Measurements from ENCODE around the gene PCDH10. TPM values are rescaled to one million over a fixed set of nuclear protein-coding genes. Genes with fewer than 3 reads are reported as not detected.

The PCDH10 gene
- total and polyA plus RNA-seq, 2 of the 8 experiments (the other 6 are each of a cell fraction or from before 2014, with no cell fraction given), result 2.2 to 10.0 TPM

DNA sequence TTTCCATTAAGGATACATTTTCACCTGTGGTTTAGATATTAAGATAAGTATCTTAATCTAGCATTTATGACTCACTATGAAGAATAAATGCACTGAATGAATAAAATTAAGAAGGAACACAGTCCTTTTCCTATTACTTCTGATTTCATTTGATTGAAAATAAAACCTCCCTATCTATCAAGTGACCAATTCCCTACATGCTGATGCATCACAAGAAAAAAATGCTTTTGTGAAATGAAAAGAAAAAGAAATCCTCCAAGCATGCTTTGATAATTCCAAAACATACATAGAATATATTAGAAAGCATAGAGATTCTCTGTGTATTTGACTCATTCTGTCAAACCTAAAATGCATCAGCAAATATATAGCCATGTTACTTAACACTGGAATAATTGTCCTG, 37.1 kb downstream of the PCDH10 start:
- Histone ChIP-seq H2BK120ac (replicated peaks; ENCODE audit: low read depth, low read length) (no peak overlapping the region), H2AK5ac (ENCODE audit: low read depth, low read length) (no peak overlapping the region), H3K18ac (ENCODE audit: extremely low read depth, low read length) (no peak overlapping the region), H3K79me2 (ENCODE audit: control insufficient read depth in 1 of 2, insufficient read depth in 2 of 2, low read length in 2 of 2) (no peaks in the 10 kb centered on the region), H3K27ac (ENCODE audit: low read depth, low read length) (no peak overlapping the region), H3K14ac (ENCODE audit: insufficient read length) (no peak overlapping the region), H3K4me1 (replicated peaks in 1 of 4; ENCODE audit: control insufficient read depth in 3 of 4, insufficient read depth in 4 of 4, low read length in 3 of 4) (no peaks in the 10 kb centered on the region), H3K4ac (replicated peaks; ENCODE audit: insufficient read length, low read depth, low read length) (no peak overlapping the region), H3K79me1 (ENCODE audit: low read depth, low read length) (no peaks in the 10 kb centered on the region), H2BK5ac (ENCODE audit: low read depth, low read length) (no peak overlapping the region), H3K4me3 (ENCODE audit: extremely low read depth in 1 of 4, insufficient read depth in 2 of 4, low read depth in 3 of 4, low read length in 4 of 4) (no peak overlapping the region), H2BK15ac (ENCODE audit: low read length) (no peak overlapping the region), H4K5ac (ENCODE audit: insufficient read length, low read depth, low read length) (no peak overlapping the region), H3K56ac (replicated peaks; ENCODE audit: insufficient read length, low read depth, low read length) (no peak overlapping the region), H4K20me1 (replicated peaks in 1 of 2; ENCODE audit: control insufficient read depth in 1 of 2, insufficient read depth in 2 of 2, low read length in 2 of 2) (no peaks in the 10 kb centered on the region), H3K23me2 (ENCODE audit: low read depth, low read length) (no peaks in the 10 kb centered on the region), H2BK12ac (ENCODE audit: low read depth, low read length) (no peak overlapping the region), H3K4me2 (ENCODE audit: insufficient read depth in 1 of 2, low read depth in 2 of 2, low read length in 2 of 2) (no peak overlapping the region), H3K27me3 (replicated peaks in 1 of 4; ENCODE audit: control insufficient read depth in 3 of 4, extremely low read depth in 1 of 4, insufficient read depth in 3 of 4, low read length in 3 of 4) (no peaks in the 10 kb centered on the region), H3K9ac (replicated peaks in 1 of 4; ENCODE audit: extremely low read depth in 1 of 4, low read depth in 3 of 4, low read length in 3 of 4) (no peak overlapping the region), H4K8ac (ENCODE audit: extremely low read depth, insufficient read depth, low read length) (no peak overlapping the region), H4K91ac (replicated peaks; ENCODE audit: insufficient read length, low read length) (no peak overlapping the region), H3K9me3 (ENCODE audit: insufficient read depth in 2 of 2, low read depth in 1 of 2, low read length in 1 of 2) (no peaks in the 10 kb centered on the region), H3K23ac (ENCODE audit: insufficient read length) (no peak overlapping the region), H2AFZ (ENCODE audit: low read length) (no peak overlapping the region), H3K36me3 (ENCODE audit: control insufficient read depth in 2 of 4, insufficient read depth in 4 of 4, low read length in 3 of 4) (no peaks in the 10 kb centered on the region), H2BK20ac (ENCODE audit: low read length) (no peak overlapping the region)
- no peak for FAIRE-seq
- POLR2A ChIA-PET (ENCODE audit: partially characterized antibody), result no interaction called here
- CTCF ChIA-PET (ENCODE audit: partially characterized antibody), result no interaction called here
- no peak for TF ChIP-seq CREB1 (IDR thresholded peaks at IDR 0.05)
- no peak for TF ChIP-seq FOSL1 (IDR thresholded peaks at IDR 0.05; ENCODE audit: insufficient read depth, low read depth, low read length)
- no peak for TF ChIP-seq SAP30 (IDR thresholded peaks at IDR 0.05; ENCODE audit: insufficient read depth, insufficient replicate concordance, low read length)
- TF ChIP-seq HDAC6 (IDR thresholded peaks at IDR 0.05; ENCODE audit: low read depth, low read length), result no peak
- TF ChIP-seq BRCA1 (IDR thresholded peaks at IDR 0.05; ENCODE audit: low read depth, low read length), result no peak
- TF ChIP-seq TAF1 (IDR thresholded peaks at IDR 0.05; ENCODE audit: low read depth, low read length), result no peak
- TF ChIP-seq, protein P1, sequence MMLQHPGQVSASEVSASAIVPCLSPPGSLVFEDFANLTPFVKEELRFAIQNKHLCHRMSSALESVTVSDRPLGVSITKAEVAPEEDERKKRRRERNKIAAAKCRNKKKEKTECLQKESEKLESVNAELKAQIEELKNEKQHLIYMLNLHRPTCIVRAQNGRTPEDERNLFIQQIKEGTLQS (IDR thresholded peaks at IDR 0.05; ENCODE audit: insufficient read depth, low read depth, low read length), result no peak
- TF ChIP-seq TBP (IDR thresholded peaks at IDR 0.05; ENCODE audit: low read depth, low read length), result no peak
- DNase-seq (ENCODE audit: low read depth in 1 of 2, low spot score in 2 of 2), result no peak

Measured in H1 (cell line).